GM23338 (cell line): ENCODE data around the gene MCM3. TPM values are rescaled to one million over a fixed set of nuclear protein-coding genes. Genes with fewer than 3 reads are reported as not detected.

ENCODE experiments used
- ATAC-seq: fragments of 200-7000 bp; cut with Tn5 transposase; 3 replicates; pipeline ENCODE4 v1.9.1; 2020
- DNase-seq: peaks from one replicate; pipeline ENCODE4 v3.0.0-alpha.2; 2015; ENCODE audit warnings: low spot score
- H2AFZ ChIP-seq: fragments of 200-600 bp; sonication (generic); 2 replicates; pipeline ENCODE4 v1.8.0; 2016; ENCODE audit warnings: antibody characterized with exemption, mild to moderate bottlenecking, moderate library complexity
- H3F3A ChIP-seq: fragments of 200-600 bp; sonication (generic); replicated peaks from 2 replicates; pipeline ENCODE4 v1.8.0; 2017; ENCODE audit warnings: antibody characterized with exemption, mixed run types, low read depth
- H3K27ac ChIP-seq: fragments of 200-600 bp; sonication (generic); 2 replicates; pipeline ENCODE4 v1.6.1; 2016; ENCODE audit warnings: low read depth
- H3K27me3 ChIP-seq: fragments of 200-600 bp; sonication (generic); 2 replicates; pipeline ENCODE4 v1.8.0; 2016; ENCODE audit warnings: mild to moderate bottlenecking, mixed run types, moderate library complexity; ENCODE audit not compliant: insufficient read depth
- H3K36me3 ChIP-seq: fragments of 200-600 bp; sonication (generic); 2 replicates; pipeline ENCODE4 v1.8.0; 2016; ENCODE audit warnings: mild to moderate bottlenecking; ENCODE audit not compliant: insufficient read depth
- H3K4me1 ChIP-seq: fragments of 200-600 bp; sonication (generic); 2 replicates; pipeline ENCODE4 v1.8.0; 2016; ENCODE audit warnings: mild to moderate bottlenecking, moderate library complexity; ENCODE audit not compliant: insufficient read depth
- H3K4me2 ChIP-seq: fragments of 200-600 bp; sonication (generic); 2 replicates; pipeline ENCODE4 v1.7.1; 2017; ENCODE audit warnings: mixed run types
- H3K4me3 ChIP-seq: fragments of 200-600 bp; sonication (generic); 2 replicates; pipeline ENCODE4 v1.6.1; 2016; ENCODE audit warnings: mixed run types
- H3K79me2 ChIP-seq: fragments of 200-600 bp; sonication (generic); replicated peaks from 2 replicates; pipeline ENCODE4 v1.8.0; 2017; ENCODE audit warnings: mild to moderate bottlenecking; ENCODE audit not compliant: insufficient read depth
- H3K9me2 ChIP-seq: fragments of 200-600 bp; sonication (generic); 2 replicates; pipeline ENCODE4 v1.8.0; 2017; ENCODE audit not compliant: insufficient read depth
- H4K20me1 ChIP-seq: fragments of 200-600 bp; sonication (generic); replicated peaks from 2 replicates; pipeline ENCODE4 v1.8.0; 2017; ENCODE audit warnings: mild to moderate bottlenecking; ENCODE audit not compliant: insufficient read depth
- H3K27ac Mint-ChIP-seq: 2 replicates; pipeline ENCODE4 v1.8.0; 2020; ENCODE audit warnings: inconsistent platforms, mild to moderate bottlenecking, moderate library complexity, mixed read lengths
- H3K27me3 Mint-ChIP-seq: 3 replicates; pipeline ENCODE4 v1.8.0; 2022; ENCODE audit warnings: low read depth, mild to moderate bottlenecking, moderate library complexity, mixed read lengths, inconsistent platforms; ENCODE audit not compliant: insufficient read depth, poor library complexity
- H3K36me3 Mint-ChIP-seq: 3 replicates; pipeline ENCODE4 v1.8.0; 2021; ENCODE audit warnings: low read depth, mild to moderate bottlenecking, inconsistent platforms, moderate library complexity, mixed read lengths
- H3K4me1 Mint-ChIP-seq: 3 replicates; pipeline ENCODE4 v1.8.0; 2020; ENCODE audit warnings: mild to moderate bottlenecking, inconsistent platforms, mixed read lengths
- H3K4me3 Mint-ChIP-seq: 3 replicates; pipeline ENCODE4 v1.8.0; 2021; ENCODE audit warnings: moderate library complexity, mild to moderate bottlenecking, inconsistent platforms, mixed read lengths
- H3K9me3 Mint-ChIP-seq: 3 replicates; pipeline ENCODE4 v1.8.0; 2020; ENCODE audit warnings: moderate library complexity, mild to moderate bottlenecking, inconsistent platforms, mixed read lengths
- CREB1 ChIP-seq: fragments of 250-450 bp; sonication (Bioruptor Pico); IDR thresholded peaks from 2 replicates; pipeline ENCODE4 v1.5.0; 2020; ENCODE audit warnings: low read depth, mild to moderate bottlenecking, moderate library complexity
- JUNB ChIP-seq: IDR thresholded peaks from one replicate; pipeline ENCODE4 v1.6.1; 2016; ENCODE audit warnings: antibody characterized with exemption; ENCODE audit not compliant: unreplicated experiment
- NANOG ChIP-seq: IDR thresholded peaks from 2 replicates; pipeline ENCODE4 v1.6.1; 2016; ENCODE audit warnings: antibody characterized with exemption, borderline replicate concordance
- ZNF331 ChIP-seq: fragments of 250-450 bp; sonication (Bioruptor Pico); IDR thresholded peaks from 2 replicates; pipeline ENCODE4 v1.5.0; 2020; ENCODE audit warnings: low read depth, mild to moderate bottlenecking, moderate library complexity
- polyA plus RNA-seq: library from polyadenylated mRNA; unstranded; fragments of >200 nt; fragmentation: Nextera tagmentation; extraction: Ambion mirVana; gene quantifications from 2 replicates; pipeline ENCODE4 v1.2.1, GENCODE V29; 2016
- total RNA-seq: library from RNA; depleted of rRNA; stranded (reverse); fragments of >200 nt; shearing (Covaris generic); gene quantifications from 2 replicates; pipeline ENCODE4 v1.2.3, GENCODE V29; 2014
- TF ChIP-seq, protein P1 (sequence below): fragments of 250-450 bp; sonication (Bioruptor Pico); IDR thresholded peaks from 2 replicates; pipeline ENCODE4 v1.5.0; 2020; ENCODE audit warnings: mild to moderate bottlenecking, moderate library complexity
- TF ChIP-seq, protein P2 (sequence below), 2 experiments: fragments of 200-600 bp in 1 of 2; sonication (generic) in 1 of 2; conservative IDR thresholded peaks; 2 replicates each; pipeline versions ENCODE4 v1.5.1 to v1.6.1; 2016 to 2017; ENCODE audit warnings: antibody characterized with exemption in 2 of 2, low read depth in 2 of 2, mild to moderate bottlenecking in 2 of 2, moderate library complexity in 1 of 2

MCM3 gene
- total and polyA plus RNA-seq, 2 experiments from 2014 or later = 157 to 369 TPM

DNA sequence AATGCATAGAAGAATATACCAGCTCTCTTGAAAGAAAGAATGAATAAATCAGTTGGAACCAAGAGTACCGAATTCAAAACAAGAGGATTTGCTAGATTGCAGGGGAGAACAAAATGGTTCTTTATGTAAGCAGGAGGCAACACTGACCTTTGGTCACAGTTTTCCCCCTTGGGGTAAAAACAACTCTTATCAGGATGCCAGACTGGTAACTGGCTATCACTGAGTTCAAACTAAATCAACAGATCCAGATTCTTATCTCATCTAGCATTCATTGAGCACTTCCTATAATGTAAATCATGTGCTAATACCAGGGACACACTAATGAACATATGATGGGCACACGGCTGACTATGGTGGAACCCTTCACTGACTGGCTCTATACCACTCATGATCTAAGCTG lies 35.5 kb downstream of the MCM3 start:
- no peak overlapping the region; the same call in 1 of the 2 replicates for H2AFZ ChIP-seq
- H3K4me1 ChIP-seq = no peaks in the 10 kb centered on the region
- H3K9me2 ChIP-seq = peaks cover 6% of the 10 kb centered on the region; the same call in 1 of the 2 replicates
- H3K27ac Mint-ChIP-seq = no peak overlapping the region
- no peak overlapping the region for H3K4me3 Mint-ChIP-seq
- no peaks in the 10 kb centered on the region for H3K9me3 Mint-ChIP-seq
- no peak for DNase-seq
- H3K4me1 Mint-ChIP-seq = no peaks in the 10 kb centered on the region
- no peak overlapping the region for H3K27ac ChIP-seq
- H3F3A ChIP-seq = no peaks in the 10 kb centered on the region
- no peak overlapping the region for H3K4me2 ChIP-seq
- no peak for TF ChIP-seq CREB1 (CRISPR knock-in tag)
- no peak for TF ChIP-seq ZNF331 (CRISPR knock-in tag)
- no peak for TF ChIP-seq JUNB
- TF ChIP-seq, protein P1, sequence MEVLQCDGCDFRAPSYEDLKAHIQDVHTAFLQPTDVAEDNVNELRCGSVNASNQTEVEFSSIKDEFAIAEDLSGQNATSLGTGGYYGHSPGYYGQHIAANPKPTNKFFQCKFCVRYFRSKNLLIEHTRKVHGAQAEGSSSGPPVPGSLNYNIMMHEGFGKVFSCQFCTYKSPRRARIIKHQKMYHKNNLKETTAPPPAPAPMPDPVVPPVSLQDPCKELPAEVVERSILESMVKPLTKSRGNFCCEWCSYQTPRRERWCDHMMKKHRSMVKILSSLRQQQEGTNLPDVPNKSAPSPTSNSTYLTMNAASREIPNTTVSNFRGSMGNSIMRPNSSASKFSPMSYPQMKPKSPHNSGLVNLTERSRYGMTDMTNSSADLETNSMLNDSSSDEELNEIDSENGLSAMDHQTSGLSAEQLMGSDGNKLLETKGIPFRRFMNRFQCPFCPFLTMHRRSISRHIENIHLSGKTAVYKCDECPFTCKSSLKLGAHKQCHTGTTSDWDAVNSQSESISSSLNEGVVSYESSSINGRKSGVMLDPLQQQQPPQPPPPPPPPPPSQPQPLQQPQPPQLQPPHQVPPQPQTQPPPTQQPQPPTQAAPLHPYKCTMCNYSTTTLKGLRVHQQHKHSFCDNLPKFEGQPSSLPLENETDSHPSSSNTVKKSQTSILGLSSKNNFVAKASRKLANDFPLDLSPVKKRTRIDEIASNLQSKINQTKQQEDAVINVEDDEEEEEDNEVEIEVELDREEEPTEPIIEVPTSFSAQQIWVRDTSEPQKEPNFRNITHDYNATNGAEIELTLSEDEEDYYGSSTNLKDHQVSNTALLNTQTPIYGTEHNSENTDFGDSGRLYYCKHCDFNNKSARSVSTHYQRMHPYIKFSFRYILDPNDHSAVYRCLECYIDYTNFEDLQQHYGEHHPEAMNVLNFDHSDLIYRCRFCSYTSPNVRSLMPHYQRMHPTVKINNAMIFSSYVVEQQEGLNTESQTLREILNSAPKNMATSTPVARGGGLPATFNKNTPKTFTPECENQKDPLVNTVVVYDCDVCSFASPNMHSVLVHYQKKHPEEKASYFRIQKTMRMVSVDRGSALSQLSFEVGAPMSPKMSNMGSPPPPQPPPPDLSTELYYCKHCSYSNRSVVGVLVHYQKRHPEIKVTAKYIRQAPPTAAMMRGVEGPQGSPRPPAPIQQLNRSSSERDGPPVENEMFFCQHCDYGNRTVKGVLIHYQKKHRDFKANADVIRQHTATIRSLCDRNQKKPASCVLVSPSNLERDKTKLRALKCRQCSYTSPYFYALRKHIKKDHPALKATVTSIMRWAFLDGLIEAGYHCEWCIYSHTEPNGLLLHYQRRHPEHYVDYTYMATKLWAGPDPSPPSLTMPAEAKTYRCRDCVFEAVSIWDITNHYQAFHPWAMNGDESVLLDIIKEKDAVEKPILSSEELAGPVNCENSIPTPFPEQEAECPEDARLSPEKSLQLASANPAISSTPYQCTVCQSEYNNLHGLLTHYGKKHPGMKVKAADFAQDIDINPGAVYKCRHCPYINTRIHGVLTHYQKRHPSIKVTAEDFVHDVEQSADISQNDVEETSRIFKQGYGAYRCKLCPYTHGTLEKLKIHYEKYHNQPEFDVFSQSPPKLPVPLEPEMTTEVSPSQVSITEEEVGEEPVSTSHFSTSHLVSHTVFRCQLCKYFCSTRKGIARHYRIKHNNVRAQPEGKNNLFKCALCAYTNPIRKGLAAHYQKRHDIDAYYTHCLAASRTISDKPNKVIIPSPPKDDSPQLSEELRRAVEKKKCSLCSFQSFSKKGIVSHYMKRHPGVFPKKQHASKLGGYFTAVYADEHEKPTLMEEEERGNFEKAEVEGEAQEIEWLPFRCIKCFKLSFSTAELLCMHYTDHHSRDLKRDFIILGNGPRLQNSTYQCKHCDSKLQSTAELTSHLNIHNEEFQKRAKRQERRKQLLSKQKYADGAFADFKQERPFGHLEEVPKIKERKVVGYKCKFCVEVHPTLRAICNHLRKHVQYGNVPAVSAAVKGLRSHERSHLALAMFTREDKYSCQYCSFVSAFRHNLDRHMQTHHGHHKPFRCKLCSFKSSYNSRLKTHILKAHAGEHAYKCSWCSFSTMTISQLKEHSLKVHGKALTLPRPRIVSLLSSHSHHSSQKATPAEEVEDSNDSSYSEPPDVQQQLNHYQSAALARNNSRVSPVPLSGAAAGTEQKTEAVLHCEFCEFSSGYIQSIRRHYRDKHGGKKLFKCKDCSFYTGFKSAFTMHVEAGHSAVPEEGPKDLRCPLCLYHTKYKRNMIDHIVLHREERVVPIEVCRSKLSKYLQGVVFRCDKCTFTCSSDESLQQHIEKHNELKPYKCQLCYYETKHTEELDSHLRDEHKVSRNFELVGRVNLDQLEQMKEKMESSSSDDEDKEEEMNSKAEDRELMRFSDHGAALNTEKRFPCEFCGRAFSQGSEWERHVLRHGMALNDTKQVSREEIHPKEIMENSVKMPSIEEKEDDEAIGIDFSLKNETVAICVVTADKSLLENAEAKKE = no peak
- no peaks in the 10 kb centered on the region for H4K20me1 ChIP-seq
- no peaks in the 10 kb centered on the region for H3K27me3 ChIP-seq
- no peak overlapping the region for H3K4me3 ChIP-seq
- H3K79me2 ChIP-seq = no peaks in the 10 kb centered on the region
- peaks cover 2% of the 10 kb centered on the region for H3K27me3 Mint-ChIP-seq
- no peak for ATAC-seq
- no peaks in the 10 kb centered on the region for H3K36me3 Mint-ChIP-seq
- no peaks in the 10 kb centered on the region for H3K36me3 ChIP-seq

DNA sequence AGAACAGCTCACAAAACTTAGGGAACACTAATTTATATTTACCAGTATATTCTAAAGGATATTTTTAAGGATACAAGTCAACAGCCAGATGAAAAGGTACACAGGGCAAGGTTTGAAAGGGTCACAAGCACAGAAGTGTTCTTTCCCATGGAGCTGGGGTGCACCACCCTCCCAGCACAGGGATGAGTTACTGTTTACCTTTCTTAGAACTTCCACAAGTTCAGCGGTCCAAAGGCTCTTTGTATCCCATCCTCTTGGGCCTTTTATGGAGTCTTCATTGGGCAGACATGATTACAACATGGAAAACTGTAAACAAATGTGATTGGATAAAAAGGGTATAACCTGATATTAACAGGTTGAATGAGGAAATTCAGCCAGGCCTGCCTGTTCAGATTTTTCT lies 39.1 kb downstream of the MCM3 start:
- H3K9me3 Mint-ChIP-seq = no peaks in the 10 kb centered on the region
- no peak for ATAC-seq
- H3K36me3 Mint-ChIP-seq = no peaks in the 10 kb centered on the region
- H3K79me2 ChIP-seq = no peaks in the 10 kb centered on the region
- no peak overlapping the region for H3K27ac ChIP-seq
- no peak overlapping the region for H2AFZ ChIP-seq
- H3K9me2 ChIP-seq = peaks cover 6% of the 10 kb centered on the region; the same call in 1 of the 2 replicates
- H3K4me1 ChIP-seq = no peaks in the 10 kb centered on the region
- no peaks in the 10 kb centered on the region for H3F3A ChIP-seq
- no peaks in the 10 kb centered on the region for H3K27me3 Mint-ChIP-seq
- no peak overlapping the region for H3K4me2 ChIP-seq
- no peaks in the 10 kb centered on the region for H3K36me3 ChIP-seq
- H4K20me1 ChIP-seq = no peaks in the 10 kb centered on the region
- DNase-seq = no peak
- no peak overlapping the region for H3K27ac Mint-ChIP-seq
- H3K4me3 Mint-ChIP-seq = no peak overlapping the region
- no peak overlapping the region for H3K4me3 ChIP-seq
- H3K27me3 ChIP-seq = no peaks in the 10 kb centered on the region
- no peaks in the 10 kb centered on the region for H3K4me1 Mint-ChIP-seq
- no peak for TF ChIP-seq NANOG
- TF ChIP-seq, protein P2, sequence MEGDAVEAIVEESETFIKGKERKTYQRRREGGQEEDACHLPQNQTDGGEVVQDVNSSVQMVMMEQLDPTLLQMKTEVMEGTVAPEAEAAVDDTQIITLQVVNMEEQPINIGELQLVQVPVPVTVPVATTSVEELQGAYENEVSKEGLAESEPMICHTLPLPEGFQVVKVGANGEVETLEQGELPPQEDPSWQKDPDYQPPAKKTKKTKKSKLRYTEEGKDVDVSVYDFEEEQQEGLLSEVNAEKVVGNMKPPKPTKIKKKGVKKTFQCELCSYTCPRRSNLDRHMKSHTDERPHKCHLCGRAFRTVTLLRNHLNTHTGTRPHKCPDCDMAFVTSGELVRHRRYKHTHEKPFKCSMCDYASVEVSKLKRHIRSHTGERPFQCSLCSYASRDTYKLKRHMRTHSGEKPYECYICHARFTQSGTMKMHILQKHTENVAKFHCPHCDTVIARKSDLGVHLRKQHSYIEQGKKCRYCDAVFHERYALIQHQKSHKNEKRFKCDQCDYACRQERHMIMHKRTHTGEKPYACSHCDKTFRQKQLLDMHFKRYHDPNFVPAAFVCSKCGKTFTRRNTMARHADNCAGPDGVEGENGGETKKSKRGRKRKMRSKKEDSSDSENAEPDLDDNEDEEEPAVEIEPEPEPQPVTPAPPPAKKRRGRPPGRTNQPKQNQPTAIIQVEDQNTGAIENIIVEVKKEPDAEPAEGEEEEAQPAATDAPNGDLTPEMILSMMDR (conservative IDR thresholded peaks at IDR 0.05; ENCODE audit: low read depth in 2 of 2) = no peak
